Activated CD8-positive, alpha-beta T cell treated with anti-CD3 and anti-CD28 coated beads for 36 hours (primary cell): ENCODE results near the gene CKLF. TPM values are rescaled to one million over a fixed set of nuclear protein-coding genes. Genes with fewer than 3 reads are reported as not detected.

Experiments used
- ATAC-seq: fragments of 200-7000 bp; cut with Tn5 transposase; one replicate; pipeline ENCODE4 v1.10.0; 2021; ENCODE audit warnings: mild to moderate bottlenecking, moderate library complexity
- CTCF ChIA-PET: fragments of 350-600 bp; sonication (Branson Sonifier 250); formaldehyde crosslinking; loops from one replicate; lab custom pipeline; 2021; ENCODE audit warnings: antibody characterized with exemption; lab: Charles Lee
- POLR2A ChIA-PET: fragments of 350-600 bp; sonication (Branson Sonifier 250); formaldehyde crosslinking; loops from one replicate; lab custom pipeline; 2021; ENCODE audit warnings: antibody characterized with exemption; lab: Charles Lee
- DNase-seq: peaks from one replicate; pipeline ENCODE4 v3.0.0-alpha.2; 2020
- H3K27ac Mint-ChIP-seq: one replicate; pipeline ENCODE4 v1.8.0; 2021; ENCODE audit warnings: mild to moderate bottlenecking, mixed read lengths
- H3K27me3 Mint-ChIP-seq: one replicate; pipeline ENCODE4 v1.8.0; 2021; ENCODE audit warnings: mixed read lengths
- H3K36me3 Mint-ChIP-seq: one replicate; pipeline ENCODE4 v1.8.0; 2021; ENCODE audit warnings: low read depth, mixed read lengths
- H3K4me1 Mint-ChIP-seq: one replicate; pipeline ENCODE4 v1.8.0; 2021; ENCODE audit warnings: low read depth, mixed read lengths
- H3K4me3 Mint-ChIP-seq: one replicate; pipeline ENCODE4 v1.8.0; 2021; ENCODE audit warnings: mild to moderate bottlenecking, moderate library complexity, mixed read lengths
- H3K9me3 Mint-ChIP-seq: one replicate; pipeline ENCODE4 v1.8.0; 2021; ENCODE audit warnings: mixed read lengths
- intact Hi-C: fragments of 100-400 bp; cut with micrococcal nuclease; formaldehyde crosslinking; loops from one replicate; pipeline ENCODE4 v1.10.0; 2022
- total RNA-seq, 2 experiments: library from RNA; stranded (reverse); gene quantifications; one replicate each; pipeline ENCODE4 v1.2.3, GENCODE V29; 2021
- TF ChIP-seq, protein P1 (sequence below): fragments of 200-600 bp; IDR thresholded peaks from one replicate; pipeline ENCODE4 v1.8.0; 2022; ENCODE audit warnings: antibody characterized with exemption, mild to moderate bottlenecking

The CKLF gene
- total RNA-seq, 2 experiments from 2014 or later, result 99.0 to 99.7 TPM

- peaks cover 33% of the 10 kb centered on the region for H3K4me1 Mint-ChIP-seq
- TF ChIP-seq, protein P1, sequence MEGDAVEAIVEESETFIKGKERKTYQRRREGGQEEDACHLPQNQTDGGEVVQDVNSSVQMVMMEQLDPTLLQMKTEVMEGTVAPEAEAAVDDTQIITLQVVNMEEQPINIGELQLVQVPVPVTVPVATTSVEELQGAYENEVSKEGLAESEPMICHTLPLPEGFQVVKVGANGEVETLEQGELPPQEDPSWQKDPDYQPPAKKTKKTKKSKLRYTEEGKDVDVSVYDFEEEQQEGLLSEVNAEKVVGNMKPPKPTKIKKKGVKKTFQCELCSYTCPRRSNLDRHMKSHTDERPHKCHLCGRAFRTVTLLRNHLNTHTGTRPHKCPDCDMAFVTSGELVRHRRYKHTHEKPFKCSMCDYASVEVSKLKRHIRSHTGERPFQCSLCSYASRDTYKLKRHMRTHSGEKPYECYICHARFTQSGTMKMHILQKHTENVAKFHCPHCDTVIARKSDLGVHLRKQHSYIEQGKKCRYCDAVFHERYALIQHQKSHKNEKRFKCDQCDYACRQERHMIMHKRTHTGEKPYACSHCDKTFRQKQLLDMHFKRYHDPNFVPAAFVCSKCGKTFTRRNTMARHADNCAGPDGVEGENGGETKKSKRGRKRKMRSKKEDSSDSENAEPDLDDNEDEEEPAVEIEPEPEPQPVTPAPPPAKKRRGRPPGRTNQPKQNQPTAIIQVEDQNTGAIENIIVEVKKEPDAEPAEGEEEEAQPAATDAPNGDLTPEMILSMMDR, result no peak
These were observed 44.8 kb downstream of the CKLF start for GRCh38 chr16:66596986-66597848.

GRCh38 chr16:66598111-66598510 is 45.7 kb downstream of the CKLF start:
- intact Hi-C loops, result no loop called here
- ChIA-PET POLR2A (interaction anchor here (1.1 to 1.6 kb wide), 2 partner anchors 19 to 46 kb away, joined by 3 to 5 read pairs; partner anchors contain the start of genes CKLF and CMTM2), CTCF (interaction anchor here (0.9 to 4.2 kb wide), 7 partner anchors 8 to 76 kb away, joined by 3 to 22 read pairs (median 5); no protein-coding TSS in a partner anchor)
- DNase-seq (peak; percentile 57), ATAC-seq (peak; percentile 78)
- no peak overlapping the region for H3K4me3 Mint-ChIP-seq
- peaks cover 2% of the 10 kb centered on the region for H3K36me3 Mint-ChIP-seq
- H3K4me1 Mint-ChIP-seq, result peaks cover 37% of the 10 kb centered on the region
- no peaks in the 10 kb centered on the region for H3K27me3 Mint-ChIP-seq
- TF ChIP-seq, protein P1, result no peak
- peak overlapping the region; percentile 71 for H3K27ac Mint-ChIP-seq
- H3K9me3 Mint-ChIP-seq, result peaks cover 6% of the 10 kb centered on the region

More at GRCh38 chr16:66596986-66597848, 44.8 kb downstream of the CKLF start:
- peak overlapping the region; percentile 79 for H3K27ac Mint-ChIP-seq
- H3K9me3 Mint-ChIP-seq, result peaks cover 6% of the 10 kb centered on the region
- intact Hi-C loops, result no loop called here
- peak; percentile 41 for DNase-seq
- peak; percentile 63 for ATAC-seq
- POLR2A ChIA-PET, result interaction anchor here (1.1 to 1.6 kb wide), 3 partner anchors 11 to 45 kb away, joined by 3 to 5 read pairs (median 3); partner anchors contain the start of genes CKLF and CMTM2
- H3K4me3 Mint-ChIP-seq, result peak overlapping the region; percentile 16
- H3K36me3 Mint-ChIP-seq, result peaks cover 2% of the 10 kb centered on the region
- CTCF ChIA-PET, result interaction anchor here (1.1 to 4.2 kb wide), 7 partner anchors 7 to 115 kb away, joined by 3 to 22 read pairs (median 5); no protein-coding TSS in a partner anchor
- no peaks in the 10 kb centered on the region for H3K27me3 Mint-ChIP-seq

- peaks cover 2% of the 10 kb centered on the region for H3K36me3 Mint-ChIP-seq
- intact Hi-C loops, result loop anchor here (5.0 kb wide), 1 partner anchor 47 kb away; the partner anchor contains the start of genes CKLF and TK2
- CTCF ChIA-PET, result interaction anchor here (4.2 kb wide), 1 partner anchor 10 kb away, joined by 22 read pairs; no protein-coding TSS in a partner anchor
- H3K27me3 Mint-ChIP-seq, result no peaks in the 10 kb centered on the region
- no peak overlapping the region for H3K4me3 Mint-ChIP-seq
- H3K27ac Mint-ChIP-seq, result no peak overlapping the region
- H3K4me1 Mint-ChIP-seq, result peaks cover 41% of the 10 kb centered on the region
- ATAC-seq, result no peak
- H3K9me3 Mint-ChIP-seq, result peaks cover 6% of the 10 kb centered on the region
- DNase-seq, result peak; percentile 49
- TF ChIP-seq, protein P1, result no peak
- POLR2A ChIA-PET, result interaction anchor here (0.9 to 1.0 kb wide), 2 partner anchors 48 to 52 kb away, joined by 3 read pairs; partner anchors contain the start of gene CKLF
These were observed 47.4 kb downstream of the CKLF start for GRCh38 chr16:66599726-66600125.

- Mint-ChIP-seq H3K4me3 (no peak overlapping the region), H3K4me1 (peaks cover 36% of the 10 kb centered on the region), H3K27ac (no peak overlapping the region), H3K36me3 (peaks cover 2% of the 10 kb centered on the region), H3K9me3 (peaks cover 6% of the 10 kb centered on the region), H3K27me3 (no peaks in the 10 kb centered on the region)
- DNase-seq (no peak), ATAC-seq (no peak)
- ChIA-PET CTCF (interaction anchor here (1.3 to 4.2 kb wide), 2 partner anchors 10 to 19 kb away, joined by 3 to 22 read pairs; no protein-coding TSS in a partner anchor), POLR2A (interaction anchor here (1.2 kb wide), 1 partner anchor 10 kb away, joined by 5 read pairs; no protein-coding TSS in a partner anchor)
- intact Hi-C loops, result loop anchor here (5.0 kb wide), 1 partner anchor 48 kb away; the partner anchor contains the start of genes CKLF and TK2
- TF ChIP-seq, protein P1, result no peak
These were observed 48.1 kb downstream of the CKLF start for GRCh38 chr16:66600477-66600876.
